GM23338 (cell line): ENCODE measurements around the gene NPTXR.

Source experiments
- CREB1 ChIP-seq: fragments of 250-450 bp; sonication (Bioruptor Pico); IDR thresholded peaks from 2 replicates; pipeline ENCODE4 v1.5.0; 2020; ENCODE audit warnings: low read depth, mild to moderate bottlenecking, moderate library complexity
- ETS1 ChIP-seq: IDR thresholded peaks from 2 replicates; pipeline ENCODE4 v1.6.1; 2016; ENCODE audit warnings: antibody characterized with exemption
- EZH2 ChIP-seq: fragments of 200-600 bp; sonication (generic); IDR thresholded peaks from one replicate; pipeline ENCODE4 v1.8.0; 2017; ENCODE audit warnings: antibody characterized with exemption, mild to moderate bottlenecking, low read depth; ENCODE audit not compliant: unreplicated experiment
- EZH2phosphoT487 ChIP-seq: fragments of 200-600 bp; sonication (generic); IDR thresholded peaks from one replicate; pipeline ENCODE4 v1.8.1; 2018; ENCODE audit warnings: antibody characterized with exemption; ENCODE audit not compliant: unreplicated experiment
- JUNB ChIP-seq: IDR thresholded peaks from one replicate; pipeline ENCODE4 v1.6.1; 2016; ENCODE audit warnings: antibody characterized with exemption; ENCODE audit not compliant: unreplicated experiment
- NANOG ChIP-seq: IDR thresholded peaks from 2 replicates; pipeline ENCODE4 v1.6.1; 2016; ENCODE audit warnings: antibody characterized with exemption, borderline replicate concordance
- POLR2AphosphoS5 ChIP-seq: IDR thresholded peaks from 2 replicates; pipeline ENCODE4 v1.6.1; 2016; ENCODE audit warnings: antibody characterized with exemption, low read depth
- REST ChIP-seq: IDR thresholded peaks from one replicate; pipeline ENCODE4 v1.6.1; 2018; ENCODE audit warnings: antibody characterized with exemption; ENCODE audit not compliant: unreplicated experiment
- STAT1 ChIP-seq: IDR thresholded peaks from one replicate; pipeline ENCODE4 v1.6.1; 2016; ENCODE audit warnings: antibody characterized with exemption; ENCODE audit not compliant: unreplicated experiment
- ZNF114 ChIP-seq: fragments of 250-450 bp; sonication (Bioruptor Pico); IDR thresholded peaks from 2 replicates; pipeline ENCODE4 v1.5.0; 2020; ENCODE audit warnings: mild to moderate bottlenecking, moderate library complexity
- ZNF331 ChIP-seq: fragments of 250-450 bp; sonication (Bioruptor Pico); IDR thresholded peaks from 2 replicates; pipeline ENCODE4 v1.5.0; 2020; ENCODE audit warnings: low read depth, mild to moderate bottlenecking, moderate library complexity
- TF ChIP-seq, protein P1 (sequence below), 2 experiments: fragments of 200-600 bp in 1 of 2; sonication (generic) in 1 of 2; conservative IDR thresholded peaks; 2 replicates each; pipeline versions ENCODE4 v1.5.1 to v1.6.1; 2016 to 2017; ENCODE audit warnings: antibody characterized with exemption in 2 of 2, low read depth in 2 of 2, mild to moderate bottlenecking in 2 of 2, moderate library complexity in 1 of 2
- TF ChIP-seq, protein P2 (sequence below): fragments of 250-450 bp; sonication (Bioruptor Pico); IDR thresholded peaks from 2 replicates; pipeline ENCODE4 v1.5.0; 2020; ENCODE audit warnings: mild to moderate bottlenecking, moderate library complexity

DNA sequence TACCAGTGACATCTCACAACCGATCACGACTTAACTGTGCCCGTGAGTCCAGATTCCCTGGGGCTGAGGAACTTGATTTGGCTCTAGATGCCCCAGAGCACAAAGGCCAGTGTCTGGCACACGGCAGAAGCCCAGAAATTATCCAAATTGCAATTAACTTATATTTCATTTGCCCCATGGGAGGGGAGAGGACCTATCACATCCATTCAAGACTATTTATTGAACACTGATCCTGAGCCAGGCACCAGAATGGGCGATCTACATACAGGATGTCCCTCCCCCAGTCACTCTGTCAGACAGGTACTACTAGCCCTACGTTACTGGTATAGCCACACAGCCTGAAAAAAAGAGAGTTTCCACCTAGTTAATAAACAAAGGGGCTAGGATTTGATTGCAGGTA is 55.0 kb downstream of the NPTXR start:
- TF ChIP-seq, protein P1, sequence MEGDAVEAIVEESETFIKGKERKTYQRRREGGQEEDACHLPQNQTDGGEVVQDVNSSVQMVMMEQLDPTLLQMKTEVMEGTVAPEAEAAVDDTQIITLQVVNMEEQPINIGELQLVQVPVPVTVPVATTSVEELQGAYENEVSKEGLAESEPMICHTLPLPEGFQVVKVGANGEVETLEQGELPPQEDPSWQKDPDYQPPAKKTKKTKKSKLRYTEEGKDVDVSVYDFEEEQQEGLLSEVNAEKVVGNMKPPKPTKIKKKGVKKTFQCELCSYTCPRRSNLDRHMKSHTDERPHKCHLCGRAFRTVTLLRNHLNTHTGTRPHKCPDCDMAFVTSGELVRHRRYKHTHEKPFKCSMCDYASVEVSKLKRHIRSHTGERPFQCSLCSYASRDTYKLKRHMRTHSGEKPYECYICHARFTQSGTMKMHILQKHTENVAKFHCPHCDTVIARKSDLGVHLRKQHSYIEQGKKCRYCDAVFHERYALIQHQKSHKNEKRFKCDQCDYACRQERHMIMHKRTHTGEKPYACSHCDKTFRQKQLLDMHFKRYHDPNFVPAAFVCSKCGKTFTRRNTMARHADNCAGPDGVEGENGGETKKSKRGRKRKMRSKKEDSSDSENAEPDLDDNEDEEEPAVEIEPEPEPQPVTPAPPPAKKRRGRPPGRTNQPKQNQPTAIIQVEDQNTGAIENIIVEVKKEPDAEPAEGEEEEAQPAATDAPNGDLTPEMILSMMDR (conservative IDR thresholded peaks at IDR 0.05; ENCODE audit: low read depth in 2 of 2), result no peak
- no peak for TF ChIP-seq EZH2
- no peak for TF ChIP-seq CREB1 (CRISPR knock-in tag)
- no peak for TF ChIP-seq REST
- no peak for TF ChIP-seq POLR2AphosphoS5
- TF ChIP-seq JUNB, result no peak
- no peak for TF ChIP-seq ZNF114 (CRISPR knock-in tag)
- no peak for TF ChIP-seq EZH2phosphoT487
- no peak for TF ChIP-seq ETS1
- TF ChIP-seq NANOG, result no peak
- TF ChIP-seq ZNF331 (CRISPR knock-in tag), result no peak
- no peak for TF ChIP-seq STAT1
- TF ChIP-seq, protein P2, sequence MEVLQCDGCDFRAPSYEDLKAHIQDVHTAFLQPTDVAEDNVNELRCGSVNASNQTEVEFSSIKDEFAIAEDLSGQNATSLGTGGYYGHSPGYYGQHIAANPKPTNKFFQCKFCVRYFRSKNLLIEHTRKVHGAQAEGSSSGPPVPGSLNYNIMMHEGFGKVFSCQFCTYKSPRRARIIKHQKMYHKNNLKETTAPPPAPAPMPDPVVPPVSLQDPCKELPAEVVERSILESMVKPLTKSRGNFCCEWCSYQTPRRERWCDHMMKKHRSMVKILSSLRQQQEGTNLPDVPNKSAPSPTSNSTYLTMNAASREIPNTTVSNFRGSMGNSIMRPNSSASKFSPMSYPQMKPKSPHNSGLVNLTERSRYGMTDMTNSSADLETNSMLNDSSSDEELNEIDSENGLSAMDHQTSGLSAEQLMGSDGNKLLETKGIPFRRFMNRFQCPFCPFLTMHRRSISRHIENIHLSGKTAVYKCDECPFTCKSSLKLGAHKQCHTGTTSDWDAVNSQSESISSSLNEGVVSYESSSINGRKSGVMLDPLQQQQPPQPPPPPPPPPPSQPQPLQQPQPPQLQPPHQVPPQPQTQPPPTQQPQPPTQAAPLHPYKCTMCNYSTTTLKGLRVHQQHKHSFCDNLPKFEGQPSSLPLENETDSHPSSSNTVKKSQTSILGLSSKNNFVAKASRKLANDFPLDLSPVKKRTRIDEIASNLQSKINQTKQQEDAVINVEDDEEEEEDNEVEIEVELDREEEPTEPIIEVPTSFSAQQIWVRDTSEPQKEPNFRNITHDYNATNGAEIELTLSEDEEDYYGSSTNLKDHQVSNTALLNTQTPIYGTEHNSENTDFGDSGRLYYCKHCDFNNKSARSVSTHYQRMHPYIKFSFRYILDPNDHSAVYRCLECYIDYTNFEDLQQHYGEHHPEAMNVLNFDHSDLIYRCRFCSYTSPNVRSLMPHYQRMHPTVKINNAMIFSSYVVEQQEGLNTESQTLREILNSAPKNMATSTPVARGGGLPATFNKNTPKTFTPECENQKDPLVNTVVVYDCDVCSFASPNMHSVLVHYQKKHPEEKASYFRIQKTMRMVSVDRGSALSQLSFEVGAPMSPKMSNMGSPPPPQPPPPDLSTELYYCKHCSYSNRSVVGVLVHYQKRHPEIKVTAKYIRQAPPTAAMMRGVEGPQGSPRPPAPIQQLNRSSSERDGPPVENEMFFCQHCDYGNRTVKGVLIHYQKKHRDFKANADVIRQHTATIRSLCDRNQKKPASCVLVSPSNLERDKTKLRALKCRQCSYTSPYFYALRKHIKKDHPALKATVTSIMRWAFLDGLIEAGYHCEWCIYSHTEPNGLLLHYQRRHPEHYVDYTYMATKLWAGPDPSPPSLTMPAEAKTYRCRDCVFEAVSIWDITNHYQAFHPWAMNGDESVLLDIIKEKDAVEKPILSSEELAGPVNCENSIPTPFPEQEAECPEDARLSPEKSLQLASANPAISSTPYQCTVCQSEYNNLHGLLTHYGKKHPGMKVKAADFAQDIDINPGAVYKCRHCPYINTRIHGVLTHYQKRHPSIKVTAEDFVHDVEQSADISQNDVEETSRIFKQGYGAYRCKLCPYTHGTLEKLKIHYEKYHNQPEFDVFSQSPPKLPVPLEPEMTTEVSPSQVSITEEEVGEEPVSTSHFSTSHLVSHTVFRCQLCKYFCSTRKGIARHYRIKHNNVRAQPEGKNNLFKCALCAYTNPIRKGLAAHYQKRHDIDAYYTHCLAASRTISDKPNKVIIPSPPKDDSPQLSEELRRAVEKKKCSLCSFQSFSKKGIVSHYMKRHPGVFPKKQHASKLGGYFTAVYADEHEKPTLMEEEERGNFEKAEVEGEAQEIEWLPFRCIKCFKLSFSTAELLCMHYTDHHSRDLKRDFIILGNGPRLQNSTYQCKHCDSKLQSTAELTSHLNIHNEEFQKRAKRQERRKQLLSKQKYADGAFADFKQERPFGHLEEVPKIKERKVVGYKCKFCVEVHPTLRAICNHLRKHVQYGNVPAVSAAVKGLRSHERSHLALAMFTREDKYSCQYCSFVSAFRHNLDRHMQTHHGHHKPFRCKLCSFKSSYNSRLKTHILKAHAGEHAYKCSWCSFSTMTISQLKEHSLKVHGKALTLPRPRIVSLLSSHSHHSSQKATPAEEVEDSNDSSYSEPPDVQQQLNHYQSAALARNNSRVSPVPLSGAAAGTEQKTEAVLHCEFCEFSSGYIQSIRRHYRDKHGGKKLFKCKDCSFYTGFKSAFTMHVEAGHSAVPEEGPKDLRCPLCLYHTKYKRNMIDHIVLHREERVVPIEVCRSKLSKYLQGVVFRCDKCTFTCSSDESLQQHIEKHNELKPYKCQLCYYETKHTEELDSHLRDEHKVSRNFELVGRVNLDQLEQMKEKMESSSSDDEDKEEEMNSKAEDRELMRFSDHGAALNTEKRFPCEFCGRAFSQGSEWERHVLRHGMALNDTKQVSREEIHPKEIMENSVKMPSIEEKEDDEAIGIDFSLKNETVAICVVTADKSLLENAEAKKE (CRISPR knock-in tag), result no peak
